ENCODE results near the gene PARVB. TPM values are rescaled to one million over a fixed set of nuclear protein-coding genes. Genes with fewer than 3 reads are reported as not detected.

The PARVB gene
- total RNA-seq, 6 experiments from 2014 or later = 36.5 to 44.2 (median 38.9) TPM

DNA sequence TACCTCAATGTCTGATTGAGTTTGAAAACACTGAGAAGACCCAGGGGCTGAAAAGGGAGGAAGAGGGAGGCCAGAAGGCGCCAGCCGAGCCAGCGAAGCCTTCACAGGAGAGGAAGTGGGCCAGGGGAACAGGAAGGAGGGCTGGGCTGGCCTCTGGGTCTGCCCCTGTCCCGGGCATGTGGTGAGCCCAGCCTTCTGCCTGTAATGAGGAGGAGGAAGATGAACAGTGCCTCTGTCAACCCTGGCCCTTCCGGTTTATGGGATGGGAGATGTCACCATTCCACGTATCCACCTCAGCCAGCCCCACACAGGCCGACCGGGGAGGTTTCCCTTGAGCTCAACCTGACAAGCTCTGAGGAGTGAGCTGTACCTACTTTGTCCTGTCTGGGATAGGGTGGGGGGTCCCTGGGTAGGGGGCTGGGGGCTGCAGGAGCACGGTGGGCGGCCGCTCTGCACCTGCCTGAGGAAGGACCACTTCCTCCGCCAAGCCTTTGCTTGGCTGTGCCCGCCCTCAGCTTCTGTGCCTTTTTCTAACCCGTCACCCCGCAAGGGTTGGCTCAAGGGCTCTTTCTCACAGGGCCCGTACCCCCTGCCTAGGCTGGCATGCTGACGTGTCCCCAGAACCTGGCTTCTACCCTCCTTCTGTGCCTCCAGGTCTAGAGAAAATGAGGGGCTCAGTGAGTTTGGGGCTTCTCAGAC lies 158.6 kb downstream of the PARVB start:
- DNase-seq = no peak

DNA sequence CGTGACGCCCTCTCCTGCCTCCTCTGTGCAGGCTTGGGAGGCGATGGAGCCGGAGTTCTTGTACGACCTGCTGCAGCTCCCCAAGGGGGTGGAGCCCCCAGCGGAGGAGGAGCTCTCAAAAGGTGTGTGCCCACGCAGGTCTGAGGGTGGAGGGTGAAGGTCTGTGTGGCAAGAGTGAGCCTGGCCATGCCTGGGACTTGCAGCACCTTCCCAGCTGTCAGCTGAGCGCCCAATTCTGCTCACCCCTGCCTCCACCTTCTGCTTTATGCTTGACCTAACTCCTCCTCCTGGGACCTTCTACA lies 159.1 kb downstream of the PARVB start:
- Mint-ChIP-seq H3K9me3 (no peaks in the 10 kb centered on the region), H3K36me3 (ENCODE audit: low read depth) (no peaks in the 10 kb centered on the region), H3K27me3 (ENCODE audit: insufficient read depth) (peaks cover 17% of the 10 kb centered on the region), H3K27ac (no peak overlapping the region), H3K4me1 (ENCODE audit: low read depth) (no peaks in the 10 kb centered on the region), H3K4me3 (no peak overlapping the region)
- TF ChIP-seq, protein P1, sequence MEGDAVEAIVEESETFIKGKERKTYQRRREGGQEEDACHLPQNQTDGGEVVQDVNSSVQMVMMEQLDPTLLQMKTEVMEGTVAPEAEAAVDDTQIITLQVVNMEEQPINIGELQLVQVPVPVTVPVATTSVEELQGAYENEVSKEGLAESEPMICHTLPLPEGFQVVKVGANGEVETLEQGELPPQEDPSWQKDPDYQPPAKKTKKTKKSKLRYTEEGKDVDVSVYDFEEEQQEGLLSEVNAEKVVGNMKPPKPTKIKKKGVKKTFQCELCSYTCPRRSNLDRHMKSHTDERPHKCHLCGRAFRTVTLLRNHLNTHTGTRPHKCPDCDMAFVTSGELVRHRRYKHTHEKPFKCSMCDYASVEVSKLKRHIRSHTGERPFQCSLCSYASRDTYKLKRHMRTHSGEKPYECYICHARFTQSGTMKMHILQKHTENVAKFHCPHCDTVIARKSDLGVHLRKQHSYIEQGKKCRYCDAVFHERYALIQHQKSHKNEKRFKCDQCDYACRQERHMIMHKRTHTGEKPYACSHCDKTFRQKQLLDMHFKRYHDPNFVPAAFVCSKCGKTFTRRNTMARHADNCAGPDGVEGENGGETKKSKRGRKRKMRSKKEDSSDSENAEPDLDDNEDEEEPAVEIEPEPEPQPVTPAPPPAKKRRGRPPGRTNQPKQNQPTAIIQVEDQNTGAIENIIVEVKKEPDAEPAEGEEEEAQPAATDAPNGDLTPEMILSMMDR (IDR thresholded peaks at IDR 0.05) = no peak
- DNase-seq = no peak

More for the DNA sequence above, 158.6 kb downstream of the PARVB start:
- Mint-ChIP-seq H3K27me3 (ENCODE audit: insufficient read depth) (peaks cover 21% of the 10 kb centered on the region), H3K27ac (no peak overlapping the region), H3K9me3 (no peaks in the 10 kb centered on the region), H3K4me3 (no peak overlapping the region), H3K4me1 (ENCODE audit: low read depth) (no peaks in the 10 kb centered on the region), H3K36me3 (ENCODE audit: low read depth) (no peaks in the 10 kb centered on the region)
- TF ChIP-seq, protein P1 (IDR thresholded peaks at IDR 0.05) = no peak

DNA sequence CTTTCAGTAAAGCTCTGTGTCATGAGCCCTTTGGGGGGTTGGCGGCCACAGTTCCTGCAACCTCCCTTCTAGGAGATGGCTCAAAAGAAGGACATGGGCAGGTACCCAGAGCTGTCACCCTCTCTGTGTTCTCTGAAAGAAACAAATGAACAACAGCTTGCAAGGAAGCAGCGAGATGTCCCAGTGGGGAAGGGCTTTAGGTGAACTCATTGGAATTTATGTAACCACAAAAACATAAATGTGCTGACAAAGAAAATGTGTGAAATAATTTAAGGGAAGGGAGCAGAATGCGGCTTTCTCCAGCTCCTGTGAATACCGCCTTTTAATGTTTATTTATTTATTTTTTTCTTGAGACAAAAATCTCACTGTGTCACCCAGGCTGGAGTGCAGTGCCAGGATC lies 159.9 kb downstream of the PARVB start:
- Mint-ChIP-seq H3K36me3 (ENCODE audit: low read depth) (no peaks in the 10 kb centered on the region), H3K4me3 (no peak overlapping the region), H3K9me3 (no peaks in the 10 kb centered on the region), H3K27ac (no peak overlapping the region), H3K27me3 (ENCODE audit: insufficient read depth) (peaks cover 14% of the 10 kb centered on the region), H3K4me1 (ENCODE audit: low read depth) (no peaks in the 10 kb centered on the region)
- TF ChIP-seq, protein P1 (IDR thresholded peaks at IDR 0.05) = no peak
- DNase-seq = no peak

DNA sequence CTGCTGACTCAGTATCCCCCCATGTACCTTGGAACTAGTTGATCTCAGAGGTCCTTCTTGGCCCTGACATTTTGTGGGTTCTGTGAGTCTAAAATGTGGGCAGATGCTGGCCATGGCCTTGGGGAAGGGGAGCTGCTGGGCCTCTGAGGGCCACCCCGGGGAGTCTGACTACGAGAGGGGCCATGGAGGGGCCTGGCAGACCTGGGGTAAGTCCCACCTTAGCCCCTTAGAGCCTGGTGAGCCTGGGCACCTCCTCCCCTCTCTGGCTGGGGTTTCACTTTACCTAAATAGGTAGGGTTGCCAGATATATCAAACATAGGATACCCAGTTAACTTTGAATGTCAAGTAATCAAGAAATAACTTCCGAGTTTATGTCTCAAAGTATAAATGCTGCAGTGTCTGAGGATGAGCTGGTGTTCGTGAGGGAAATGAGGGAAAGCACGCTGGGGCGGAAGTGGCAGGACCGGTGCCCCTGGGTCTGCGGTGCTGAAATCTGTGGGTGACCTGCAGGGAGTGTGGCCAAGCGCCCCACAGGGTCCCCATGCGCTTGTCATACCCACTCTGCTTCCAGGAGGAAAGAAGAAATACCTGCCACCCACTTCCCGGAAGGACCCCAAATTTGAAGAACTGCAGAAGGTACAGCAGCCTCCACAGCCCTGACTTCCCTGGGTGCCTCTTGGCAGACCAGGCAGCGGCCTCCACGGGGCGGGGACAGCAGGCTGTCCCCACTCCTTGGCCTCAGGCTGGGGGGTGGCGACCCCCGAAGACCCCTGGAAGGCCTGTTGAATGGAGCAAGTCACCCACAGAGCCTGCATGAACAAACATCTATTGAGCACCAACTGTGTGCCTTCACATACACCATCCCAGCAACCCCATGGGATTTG lies 161.4 kb downstream of the PARVB start:
- Mint-ChIP-seq H3K36me3 (ENCODE audit: low read depth) (no peaks in the 10 kb centered on the region), H3K27me3 (ENCODE audit: insufficient read depth) (peaks cover 18% of the 10 kb centered on the region), H3K9me3 (no peaks in the 10 kb centered on the region), H3K4me1 (ENCODE audit: low read depth) (no peaks in the 10 kb centered on the region), H3K27ac (no peak overlapping the region), H3K4me3 (no peak overlapping the region)
- no peak for DNase-seq
- TF ChIP-seq, protein P1 (IDR thresholded peaks at IDR 0.05) = no peak

DNA sequence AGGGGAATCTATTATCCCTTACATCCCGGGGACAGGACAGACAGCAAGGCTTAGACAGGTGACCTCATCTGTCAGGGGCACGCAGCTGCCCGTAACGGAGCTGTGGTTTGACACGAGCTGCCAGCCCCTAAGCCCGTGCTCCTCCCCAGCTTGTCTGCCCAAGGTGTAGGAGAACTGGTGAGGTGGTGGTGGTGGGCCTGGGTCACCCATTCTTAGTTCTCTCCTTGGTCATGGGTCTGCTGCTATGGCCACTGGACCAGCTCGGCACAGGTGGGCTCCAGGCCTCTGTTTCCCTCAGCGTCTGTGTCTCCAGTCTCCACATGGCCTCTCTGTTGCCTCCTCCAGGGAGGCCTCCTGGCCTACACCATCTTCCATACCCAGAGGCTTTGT lies 162.0 kb downstream of the PARVB start:
- Mint-ChIP-seq H3K36me3 (ENCODE audit: low read depth) (no peaks in the 10 kb centered on the region), H3K4me1 (ENCODE audit: low read depth) (no peaks in the 10 kb centered on the region), H3K27me3 (ENCODE audit: insufficient read depth) (peaks cover 16% of the 10 kb centered on the region), H3K4me3 (no peak overlapping the region), H3K27ac (no peak overlapping the region), H3K9me3 (no peaks in the 10 kb centered on the region)
- TF ChIP-seq, protein P1 (IDR thresholded peaks at IDR 0.05) = no peak
- DNase-seq = no peak

All from HFFc6 (cell line).